Measurements from ENCODE around the gene SOHLH1.

DNA sequence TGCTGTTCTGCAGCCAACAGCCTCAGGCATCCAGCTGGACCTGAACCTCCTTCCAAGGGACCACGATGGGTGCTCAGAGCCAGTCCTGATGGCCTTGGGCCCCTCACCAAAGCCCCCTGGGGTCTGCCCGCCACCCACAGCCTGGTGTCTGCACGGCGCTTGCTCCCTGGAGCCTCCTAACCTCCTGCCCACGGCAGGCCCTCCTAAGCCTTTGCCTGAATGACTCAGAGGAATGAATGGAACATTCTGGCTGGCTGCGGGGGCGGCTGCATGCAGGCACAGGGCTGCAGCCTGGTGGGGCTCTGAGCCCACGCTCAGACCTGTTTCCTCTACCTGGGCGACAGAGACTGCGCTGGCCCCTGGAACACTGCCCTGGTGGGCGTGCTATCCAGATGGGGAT is 6.9 kb downstream of the SOHLH1 start:
- TF ChIP-seq, protein P1, sequence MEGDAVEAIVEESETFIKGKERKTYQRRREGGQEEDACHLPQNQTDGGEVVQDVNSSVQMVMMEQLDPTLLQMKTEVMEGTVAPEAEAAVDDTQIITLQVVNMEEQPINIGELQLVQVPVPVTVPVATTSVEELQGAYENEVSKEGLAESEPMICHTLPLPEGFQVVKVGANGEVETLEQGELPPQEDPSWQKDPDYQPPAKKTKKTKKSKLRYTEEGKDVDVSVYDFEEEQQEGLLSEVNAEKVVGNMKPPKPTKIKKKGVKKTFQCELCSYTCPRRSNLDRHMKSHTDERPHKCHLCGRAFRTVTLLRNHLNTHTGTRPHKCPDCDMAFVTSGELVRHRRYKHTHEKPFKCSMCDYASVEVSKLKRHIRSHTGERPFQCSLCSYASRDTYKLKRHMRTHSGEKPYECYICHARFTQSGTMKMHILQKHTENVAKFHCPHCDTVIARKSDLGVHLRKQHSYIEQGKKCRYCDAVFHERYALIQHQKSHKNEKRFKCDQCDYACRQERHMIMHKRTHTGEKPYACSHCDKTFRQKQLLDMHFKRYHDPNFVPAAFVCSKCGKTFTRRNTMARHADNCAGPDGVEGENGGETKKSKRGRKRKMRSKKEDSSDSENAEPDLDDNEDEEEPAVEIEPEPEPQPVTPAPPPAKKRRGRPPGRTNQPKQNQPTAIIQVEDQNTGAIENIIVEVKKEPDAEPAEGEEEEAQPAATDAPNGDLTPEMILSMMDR (IDR thresholded peaks at IDR 0.05): no peak
- TF ChIP-seq EP300 (IDR thresholded peaks at IDR 0.05; ENCODE audit: borderline replicate concordance in 1 of 2, low read depth in 1 of 2, low read length in 1 of 2): no peak
- TF ChIP-seq CHD2 (IDR thresholded peaks at IDR 0.05; ENCODE audit: low read length, partially characterized antibody): no peak

Data from SK-N-SH (cell line).